Measurements from ENCODE around the gene MSANTD3. TPM values are rescaled to one million over a fixed set of nuclear protein-coding genes. Genes with fewer than 3 reads are reported as not detected.

Gene MSANTD3
- total RNA-seq, 2 donors from 2014 or later = 15.9 to 18.3 TPM

DNA sequence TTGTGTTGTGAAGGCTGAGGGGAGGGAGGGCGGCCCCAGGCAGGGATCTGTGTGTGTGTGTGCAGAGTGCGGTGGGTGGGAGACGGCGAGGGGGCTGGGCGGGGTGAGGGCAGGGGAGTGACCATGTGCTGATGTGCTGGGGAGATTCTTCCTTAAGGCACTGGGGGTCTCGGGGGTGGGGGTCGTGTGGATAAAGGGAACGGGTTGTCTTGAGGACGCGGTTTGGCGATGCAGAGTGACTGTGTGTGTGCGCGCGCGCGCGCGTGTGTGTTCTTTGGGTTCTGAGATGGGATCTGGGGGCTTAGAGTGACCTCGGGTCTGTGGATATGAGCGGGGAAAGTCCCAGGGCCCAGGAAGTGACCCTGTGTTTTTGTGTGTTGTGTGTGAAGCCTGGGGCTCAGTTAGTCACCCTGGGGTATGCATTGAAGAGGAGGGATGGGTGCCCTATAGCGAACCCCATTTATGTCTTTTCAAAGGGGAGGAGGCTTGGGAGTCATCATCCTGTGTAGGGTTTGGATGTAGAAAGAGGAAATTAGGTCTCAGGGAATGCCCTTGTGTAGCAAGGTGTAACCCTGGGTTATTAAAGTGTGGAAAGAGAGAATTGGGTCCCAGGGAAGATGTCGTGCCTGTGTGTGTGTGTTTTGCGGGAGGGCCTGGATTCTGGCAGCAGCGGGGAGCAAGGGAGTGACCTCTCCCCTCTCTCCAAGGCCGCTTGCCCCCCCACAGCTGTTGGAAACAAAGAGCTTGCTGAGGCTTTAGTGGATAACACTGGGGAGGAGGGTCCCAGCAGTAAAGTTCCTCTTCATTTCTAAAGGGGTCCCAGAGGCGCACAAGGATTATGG is 47.4 kb downstream of the MSANTD3 start:
- TF ChIP-seq, protein P1, sequence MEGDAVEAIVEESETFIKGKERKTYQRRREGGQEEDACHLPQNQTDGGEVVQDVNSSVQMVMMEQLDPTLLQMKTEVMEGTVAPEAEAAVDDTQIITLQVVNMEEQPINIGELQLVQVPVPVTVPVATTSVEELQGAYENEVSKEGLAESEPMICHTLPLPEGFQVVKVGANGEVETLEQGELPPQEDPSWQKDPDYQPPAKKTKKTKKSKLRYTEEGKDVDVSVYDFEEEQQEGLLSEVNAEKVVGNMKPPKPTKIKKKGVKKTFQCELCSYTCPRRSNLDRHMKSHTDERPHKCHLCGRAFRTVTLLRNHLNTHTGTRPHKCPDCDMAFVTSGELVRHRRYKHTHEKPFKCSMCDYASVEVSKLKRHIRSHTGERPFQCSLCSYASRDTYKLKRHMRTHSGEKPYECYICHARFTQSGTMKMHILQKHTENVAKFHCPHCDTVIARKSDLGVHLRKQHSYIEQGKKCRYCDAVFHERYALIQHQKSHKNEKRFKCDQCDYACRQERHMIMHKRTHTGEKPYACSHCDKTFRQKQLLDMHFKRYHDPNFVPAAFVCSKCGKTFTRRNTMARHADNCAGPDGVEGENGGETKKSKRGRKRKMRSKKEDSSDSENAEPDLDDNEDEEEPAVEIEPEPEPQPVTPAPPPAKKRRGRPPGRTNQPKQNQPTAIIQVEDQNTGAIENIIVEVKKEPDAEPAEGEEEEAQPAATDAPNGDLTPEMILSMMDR (IDR thresholded peaks at IDR 0.05) = no peak
- DNase-seq (ENCODE audit: low spot score) (no peak), ATAC-seq (ENCODE audit: insufficient number of reproducible peaks, low FRiP score, low read depth) (no peak)
- no peaks in the 10 kb centered on the region for H3K9me3 ChIP-seq
- H3K27ac ChIP-seq = no peak overlapping the region
- H3K27me3 ChIP-seq (replicated peaks; ENCODE audit: insufficient read depth) = no peaks in the 10 kb centered on the region
- peak overlapping the region; percentile 71 for H3K4me3 ChIP-seq
- H3K4me1 ChIP-seq (ENCODE audit: control insufficient read depth in 1 of 2, low read depth in 2 of 2) = peaks cover 5 to 9% of the 10 kb centered on the region in 2 donors
- H3K36me3 ChIP-seq = no peaks in the 10 kb centered on the region

GRCh38 chr9:100474924-100475276 is 48.0 kb downstream of the MSANTD3 start:
- no peak for ATAC-seq (ENCODE audit: insufficient number of reproducible peaks, low FRiP score, low read depth)
- H3K4me3 ChIP-seq = no peak overlapping the region
- H3K27me3 ChIP-seq (replicated peaks; ENCODE audit: insufficient read depth) = no peaks in the 10 kb centered on the region
- H3K9me3 ChIP-seq = no peaks in the 10 kb centered on the region
- no peak overlapping the region for H3K27ac ChIP-seq
- H3K4me1 ChIP-seq (ENCODE audit: control insufficient read depth in 1 of 2, low read depth in 2 of 2) = peaks cover 5 to 9% of the 10 kb centered on the region in 2 donors
- no peak for DNase-seq (ENCODE audit: low spot score)
- H3K36me3 ChIP-seq = no peaks in the 10 kb centered on the region
- TF ChIP-seq, protein P1 (IDR thresholded peaks at IDR 0.05) = no peak

DNA sequence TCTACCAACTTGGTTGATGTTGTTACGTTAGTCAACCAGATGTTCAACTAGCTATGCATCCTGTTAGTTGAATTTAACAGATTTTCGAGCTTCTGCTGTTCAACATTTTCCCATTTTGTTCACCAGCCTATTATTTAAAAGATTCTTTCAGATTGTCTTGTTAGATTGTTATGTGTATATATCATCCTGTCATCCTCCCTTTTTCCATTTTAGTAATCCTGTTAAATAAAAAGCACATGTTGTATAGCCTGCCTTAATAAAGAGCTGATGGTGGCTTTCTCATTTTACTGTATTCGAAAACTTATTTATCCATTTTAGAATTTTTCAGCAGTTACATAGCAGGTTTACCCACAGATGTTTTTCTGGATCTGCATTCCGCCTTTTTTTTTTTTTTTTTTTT is 50.3 kb downstream of the MSANTD3 start:
- no peak for ATAC-seq (ENCODE audit: insufficient number of reproducible peaks, low FRiP score, low read depth)

DNA sequence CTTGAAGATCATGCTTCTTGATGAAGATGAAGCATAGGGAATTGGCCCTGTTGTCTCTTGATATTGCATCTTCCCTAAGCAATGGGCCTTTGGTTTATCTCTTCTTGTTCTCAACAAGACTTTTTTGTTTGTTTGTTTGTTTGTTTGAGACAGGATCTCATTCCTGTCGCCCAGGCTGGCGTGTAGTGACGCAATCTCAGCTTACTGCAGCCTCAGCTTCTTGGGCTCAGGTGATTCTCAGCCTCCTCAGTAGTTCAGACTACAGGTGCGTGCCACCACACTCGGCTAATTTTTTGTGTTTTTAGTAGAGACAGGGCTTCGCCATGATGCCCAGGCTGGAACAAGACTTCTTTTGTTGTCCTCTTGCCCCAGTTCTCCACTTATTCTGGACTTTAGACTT is 51.2 kb downstream of the MSANTD3 start:
- no peak for ATAC-seq (ENCODE audit: insufficient number of reproducible peaks, low FRiP score, low read depth)
- peaks cover 5 to 9% of the 10 kb centered on the region in 2 donors for H3K4me1 ChIP-seq (ENCODE audit: control insufficient read depth in 1 of 2, low read depth in 2 of 2)
- TF ChIP-seq, protein P1 (IDR thresholded peaks at IDR 0.05) = no peak
- H3K27ac ChIP-seq = no peak overlapping the region
- no peak for DNase-seq (ENCODE audit: low spot score)
- H3K27me3 ChIP-seq (replicated peaks; ENCODE audit: insufficient read depth) = no peaks in the 10 kb centered on the region
- no peak overlapping the region for H3K4me3 ChIP-seq
- no peaks in the 10 kb centered on the region for H3K36me3 ChIP-seq
- H3K9me3 ChIP-seq = no peaks in the 10 kb centered on the region

More for the DNA sequence above, 50.3 kb downstream of the MSANTD3 start:
- no peak overlapping the region for H3K27ac ChIP-seq
- H3K4me3 ChIP-seq = no peak overlapping the region
- DNase-seq (ENCODE audit: low spot score) = no peak
- TF ChIP-seq, protein P1 (IDR thresholded peaks at IDR 0.05) = no peak
- no peaks in the 10 kb centered on the region for H3K9me3 ChIP-seq
- no peaks in the 10 kb centered on the region for H3K27me3 ChIP-seq (replicated peaks; ENCODE audit: insufficient read depth)
- peaks cover 5 to 9% of the 10 kb centered on the region in 2 donors for H3K4me1 ChIP-seq (ENCODE audit: control insufficient read depth in 1 of 2, low read depth in 2 of 2)
- no peaks in the 10 kb centered on the region for H3K36me3 ChIP-seq

GRCh38 chr9:100479820-100480219 is 52.9 kb downstream of the MSANTD3 start:
- TF ChIP-seq, protein P1 (IDR thresholded peaks at IDR 0.05) = no peak
- Histone ChIP-seq H3K4me3 (no peak overlapping the region), H3K36me3 (no peaks in the 10 kb centered on the region), H3K27ac (no peak overlapping the region), H3K9me3 (no peaks in the 10 kb centered on the region), H3K27me3 (replicated peaks; ENCODE audit: insufficient read depth) (no peaks in the 10 kb centered on the region), H3K4me1 (ENCODE audit: control insufficient read depth in 1 of 2, low read depth in 2 of 2) (no peaks in the 10 kb centered on the region)
- ATAC-seq (ENCODE audit: insufficient number of reproducible peaks, low FRiP score, low read depth) = no peak
- DNase-seq (ENCODE audit: low spot score) = no peak
